ENCODE results near the gene CD33. TPM values are rescaled to one million over a fixed set of nuclear protein-coding genes. Genes with fewer than 3 reads are reported as not detected.

The CD33 gene
- total and polyA plus RNA-seq, 2 of the 8 experiments (the other 6 are each of a cell fraction or from before 2014, with no cell fraction given): 0.06 TPM; not detected in 1

DNA sequence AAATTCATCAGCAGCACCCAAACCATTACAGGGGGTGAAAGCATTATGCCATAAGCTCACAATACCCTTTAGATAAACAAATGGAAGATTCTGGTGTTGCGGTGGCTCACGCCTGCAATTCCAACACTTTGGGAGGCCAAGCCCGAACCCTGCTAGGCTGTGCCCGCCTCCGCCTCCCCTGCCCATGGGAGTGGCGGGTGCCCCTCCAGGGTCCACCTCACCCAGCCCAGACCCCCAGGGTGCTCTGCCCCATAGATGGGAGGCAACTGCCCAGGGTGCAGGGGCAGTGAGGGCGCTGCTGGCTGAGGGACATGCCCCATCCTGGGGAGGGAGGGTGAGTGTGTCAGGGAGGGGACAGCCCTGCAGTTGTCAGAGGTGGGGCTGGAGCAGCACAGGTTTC, 16.0 kb downstream of the CD33 start:
- no peak overlapping the region for H3K4me2 ChIP-seq (ENCODE audit: insufficient read depth in 1 of 2, low read depth in 2 of 2, low read length in 2 of 2)
- H3K9ac ChIP-seq (replicated peaks in 1 of 4; ENCODE audit: extremely low read depth in 1 of 4, low read depth in 3 of 4, low read length in 3 of 4): no peak overlapping the region
- H3K36me3 ChIP-seq (ENCODE audit: control insufficient read depth in 2 of 4, insufficient read depth in 4 of 4, low read length in 3 of 4): no peaks in the 10 kb centered on the region
- FAIRE-seq (no peak), DNase-seq (ENCODE audit: low read depth in 1 of 2, low spot score in 2 of 2) (no peak)
- H2BK15ac ChIP-seq (ENCODE audit: low read length): no peak overlapping the region
- no peaks in the 10 kb centered on the region for H3K4me1 ChIP-seq (replicated peaks in 1 of 4; ENCODE audit: control insufficient read depth in 3 of 4, insufficient read depth in 4 of 4, low read length in 3 of 4)
- no peaks in the 10 kb centered on the region for H3K79me1 ChIP-seq (ENCODE audit: low read depth, low read length)
- no peak overlapping the region for H2BK20ac ChIP-seq (ENCODE audit: low read length)
- no peak overlapping the region for H3K4me3 ChIP-seq (ENCODE audit: extremely low read depth in 1 of 4, insufficient read depth in 2 of 4, low read depth in 3 of 4, low read length in 4 of 4)
- H3K18ac ChIP-seq (ENCODE audit: extremely low read depth, low read length): no peak overlapping the region
- H3K23ac ChIP-seq (ENCODE audit: insufficient read length): no peak overlapping the region
- H3K23me2 ChIP-seq (ENCODE audit: low read depth, low read length): no peaks in the 10 kb centered on the region
- H3K27ac ChIP-seq (ENCODE audit: low read depth, low read length): no peak overlapping the region
- no peak overlapping the region for H3K56ac ChIP-seq (replicated peaks; ENCODE audit: insufficient read length, low read depth, low read length)
- no peak overlapping the region for H2AK5ac ChIP-seq (ENCODE audit: low read depth, low read length)
- WGBS, 2 experiments (ENCODE audit: extremely low coverage in 1 of 2, insufficient coverage in 1 of 2, insufficient read length in 1 of 2, insufficient replicate concordance in 2 of 2, low coverage in 1 of 2, low lambda C conversion rate in 2 of 2, missing lambda C conversion rate in 1 of 2): 82% methylated on average over 7 of the region's 7 CpGs; no CpG with 5 or more reads in 1 of the 2 experiments
- no peak overlapping the region for H3K4ac ChIP-seq (replicated peaks; ENCODE audit: insufficient read length, low read depth, low read length)
- no peak overlapping the region for H3K14ac ChIP-seq (ENCODE audit: insufficient read length)
- no peaks in the 10 kb centered on the region for H4K20me1 ChIP-seq (replicated peaks in 1 of 2; ENCODE audit: control insufficient read depth in 1 of 2, insufficient read depth in 2 of 2, low read length in 2 of 2)
- no peak overlapping the region; the same call in 1 of the 2 replicates for H4K8ac ChIP-seq (ENCODE audit: extremely low read depth, insufficient read depth, low read length)
- no peaks in the 10 kb centered on the region for H3K79me2 ChIP-seq (ENCODE audit: control insufficient read depth in 1 of 2, insufficient read depth in 2 of 2, low read length in 2 of 2)
- CTCF ChIA-PET (ENCODE audit: partially characterized antibody): no interaction called here
- H2BK12ac ChIP-seq (ENCODE audit: low read depth, low read length): no peak overlapping the region
- H3K27me3 ChIP-seq (replicated peaks in 1 of 4; ENCODE audit: control insufficient read depth in 3 of 4, extremely low read depth in 1 of 4, insufficient read depth in 3 of 4, low read length in 3 of 4): no peaks in the 10 kb centered on the region
- no peak overlapping the region for H2BK120ac ChIP-seq (replicated peaks; ENCODE audit: low read depth, low read length)
- peaks cover 8 to 18% of the 10 kb centered on the region in 2 experiments for H3K9me3 ChIP-seq (ENCODE audit: insufficient read depth in 2 of 2, low read depth in 1 of 2, low read length in 1 of 2)
- H4K5ac ChIP-seq (ENCODE audit: insufficient read length, low read depth, low read length): no peak overlapping the region
- H2AFZ ChIP-seq (ENCODE audit: low read length): no peak overlapping the region
- no peak overlapping the region for H2BK5ac ChIP-seq (ENCODE audit: low read depth, low read length)
- no peak overlapping the region for H4K91ac ChIP-seq (replicated peaks; ENCODE audit: insufficient read length, low read length)
- POLR2A ChIA-PET (ENCODE audit: partially characterized antibody): no interaction called here
- no peak for TF ChIP-seq SP4 (IDR thresholded peaks at IDR 0.05; ENCODE audit: low read length)
- TF ChIP-seq ZNF274 (IDR thresholded peaks at IDR 0.05; ENCODE audit: borderline replicate concordance, extremely low read depth, low read length): no peak
- no peak for TF ChIP-seq CHD1 (IDR thresholded peaks at IDR 0.05; ENCODE audit: low read depth, low read length)
- TF ChIP-seq CREB1 (IDR thresholded peaks at IDR 0.05): no peak
- TF ChIP-seq RXRA (IDR thresholded peaks at IDR 0.05; ENCODE audit: insufficient read depth, low read depth, low read length): no peak
- TF ChIP-seq POU5F1 (IDR thresholded peaks at IDR 0.05; ENCODE audit: low read depth, low read length): no peak
- no peak for TF ChIP-seq EP300 (IDR thresholded peaks at IDR 0.05; ENCODE audit: borderline replicate concordance in 1 of 2, low read depth in 2 of 2, low read length in 2 of 2)
- no peak for TF ChIP-seq TEAD4 (IDR thresholded peaks at IDR 0.05; ENCODE audit: low read depth, low read length)
- no peak for TF ChIP-seq CHD2 (IDR thresholded peaks at IDR 0.05; ENCODE audit: low read length)
- TF ChIP-seq TBP (IDR thresholded peaks at IDR 0.05; ENCODE audit: low read depth, low read length): no peak
- TF ChIP-seq BACH1 (IDR thresholded peaks at IDR 0.05; ENCODE audit: low read length): no peak
- no peak for TF ChIP-seq EZH2 (IDR thresholded peaks at IDR 0.05; ENCODE audit: low read depth, low read length, severe bottlenecking)
- no peak for TF ChIP-seq CBX5 (IDR thresholded peaks at IDR 0.05; ENCODE audit: low read depth, low read length)
- no peak for TF ChIP-seq POLR2AphosphoS5 (IDR thresholded peaks at IDR 0.05; ENCODE audit: low read depth, low read length)
- TF ChIP-seq KDM4A (IDR thresholded peaks at IDR 0.05; ENCODE audit: low read depth, low read length, severe bottlenecking): no peak
- TF ChIP-seq TAF1 (IDR thresholded peaks at IDR 0.05; ENCODE audit: low read depth, low read length): no peak
- TF ChIP-seq JUN (IDR thresholded peaks at IDR 0.05; ENCODE audit: low read depth, low read length): no peak
